AG04449 (cell line): ENCODE results near the gene CCDC24.

Experiments
- CTCF ChIA-PET: fragments of 350-600 bp; formaldehyde crosslinking; extraction: SDS; loops from one replicate; lab custom pipeline; 2021; ENCODE audit warnings: antibody characterized with exemption; lab: Yijun Ruan, JAX
- POLR2A ChIA-PET: fragments of 400-600, 350-600 bp; formaldehyde crosslinking; extraction: SDS; loops from one replicate; lab custom pipeline; 2020; ENCODE audit warnings: antibody characterized with exemption, inconsistent platforms; lab: Yijun Ruan, JAX
- DNase-seq: peaks from one replicate; pipeline ENCODE4 v3.0.0-alpha.2; 2010; ENCODE audit warnings: low read depth, low spot score
- H3K4me3 ChIP-seq: 2 replicates; pipeline ENCODE4 v1.5.1; 2011; ENCODE audit warnings: low read depth, mild to moderate bottlenecking, control low read depth, low read length
- CTCF ChIP-seq: IDR thresholded peaks from one replicate; pipeline ENCODE4 v1.5.1; 2011; ENCODE audit warnings: mild to moderate bottlenecking, moderate library complexity, low read length, control low read depth, inconsistent platforms; ENCODE audit not compliant: insufficient read depth; ENCODE audit errors: missing control alignments

CCDC24 gene

GRCh38 chr1:43960798-43961197 lies 30.6 kb upstream of the CCDC24 start:
- POLR2A ChIA-PET = no interaction called here
- CTCF ChIA-PET = interaction anchor here (1.5 kb wide), 1 partner anchor 10 kb away, joined by 5 read pairs; no protein-coding TSS in a partner anchor

DNA sequence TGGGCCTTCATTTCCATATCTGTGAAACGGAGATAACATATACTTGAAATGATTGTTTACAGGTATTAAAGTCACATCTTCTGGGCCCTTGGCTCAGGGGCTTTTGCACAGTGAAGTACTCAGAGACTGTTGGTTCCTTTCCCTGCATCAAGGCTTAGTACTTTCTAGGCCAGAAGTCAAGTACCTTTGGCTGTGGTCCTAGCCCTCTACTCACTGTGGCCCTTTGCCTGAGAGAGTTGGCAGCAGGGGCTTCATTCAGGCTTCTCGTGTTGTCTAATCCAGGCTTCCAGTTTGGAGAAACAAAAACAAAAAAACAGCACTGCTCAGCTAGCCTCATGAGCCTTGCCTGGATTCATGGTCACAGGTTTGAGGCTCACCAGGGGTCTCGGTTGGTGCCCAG lies 29.7 kb upstream of the CCDC24 start:
- H3K4me3 ChIP-seq = no peak overlapping the region
- no peak for DNase-seq
- CTCF ChIA-PET = interaction anchor here (1.5 kb wide), 2 partner anchors 11 to 198 kb away, joined by 3 to 5 read pairs; no protein-coding TSS in a partner anchor
- POLR2A ChIA-PET = no interaction called here
- TF ChIP-seq CTCF = no peak

More at GRCh38 chr1:43960798-43961197, 30.6 kb upstream of the CCDC24 start:
- TF ChIP-seq CTCF = no peak
- DNase-seq = no peak
- no peak overlapping the region for H3K4me3 ChIP-seq

DNA sequence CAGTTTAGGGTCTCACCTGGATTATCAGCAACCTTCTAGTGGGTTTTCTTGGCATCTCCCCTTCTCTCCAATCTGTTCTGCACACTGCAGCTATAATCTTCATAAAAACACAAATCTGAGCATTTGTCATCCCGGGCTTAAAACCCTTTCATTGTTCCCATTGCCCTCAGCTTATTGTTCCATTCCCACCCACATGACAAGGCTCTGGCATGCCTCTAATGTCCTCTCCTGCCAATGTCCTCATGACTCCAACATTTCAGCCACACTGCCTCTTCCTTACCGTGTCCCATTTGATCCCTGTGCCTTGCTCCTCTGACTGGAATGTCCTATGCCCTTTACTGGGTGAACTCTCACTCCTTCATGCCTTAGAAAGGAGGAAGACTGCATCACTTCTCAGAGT lies 29.1 kb upstream of the CCDC24 start:
- POLR2A ChIA-PET = no interaction called here
- no peak overlapping the region for H3K4me3 ChIP-seq
- no peak for DNase-seq
- CTCF ChIA-PET = interaction anchor here (1.5 kb wide), 1 partner anchor 198 kb away, joined by 3 read pairs; no protein-coding TSS in a partner anchor
- TF ChIP-seq CTCF = no peak

DNA sequence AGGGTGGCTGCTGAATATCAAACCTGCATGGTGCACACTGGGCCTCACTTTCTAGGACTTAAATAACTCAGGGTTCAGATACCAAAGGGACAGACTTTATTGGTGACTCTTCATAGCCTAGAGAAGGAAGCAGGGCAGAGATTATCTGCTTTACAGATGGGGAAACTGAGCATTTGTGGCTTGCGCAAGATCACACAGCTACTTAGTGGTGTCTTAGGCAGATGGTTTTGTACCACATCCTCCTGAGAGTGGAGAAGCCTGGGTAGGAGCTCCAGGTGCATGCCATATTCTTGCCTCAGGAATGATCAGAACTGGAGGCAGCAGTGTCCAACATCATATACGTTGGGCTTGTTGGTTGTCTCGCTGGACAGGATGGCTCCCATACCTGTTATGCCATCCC lies 28.4 kb upstream of the CCDC24 start:
- no peak for DNase-seq

DNA sequence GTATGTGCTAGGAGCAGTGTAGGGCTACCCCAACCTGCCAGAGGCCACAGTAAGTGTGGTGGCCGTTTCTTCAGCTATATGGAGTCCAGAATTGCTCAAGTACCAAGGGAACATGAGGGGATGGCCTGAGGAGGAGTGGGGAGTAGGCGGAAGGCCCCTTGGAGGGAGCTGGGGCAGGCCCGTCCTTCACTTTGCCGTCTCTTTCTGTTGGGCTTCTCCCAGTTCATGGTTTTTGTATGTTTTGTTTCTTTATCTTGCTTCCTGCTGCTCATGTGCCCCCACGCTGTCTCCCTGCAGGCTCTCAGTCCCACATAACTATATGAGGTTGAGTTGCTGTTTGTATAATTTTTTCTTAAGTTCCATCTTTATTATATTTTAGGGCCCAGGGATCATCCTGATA lies 27.5 kb upstream of the CCDC24 start:
- CTCF ChIA-PET = interaction anchor here (1.1 to 1.3 kb wide), 3 partner anchors 9 to 198 kb away, joined by 3 to 4 read pairs (median 3); no protein-coding TSS in a partner anchor
- no peak for TF ChIP-seq CTCF
- H3K4me3 ChIP-seq = no peak overlapping the region
- POLR2A ChIA-PET = no interaction called here
- no peak for DNase-seq

More for the DNA sequence above, 28.4 kb upstream of the CCDC24 start:
- no peak for TF ChIP-seq CTCF
- ChIA-PET POLR2A (no interaction called here), CTCF (interaction anchor here (1.1 to 1.5 kb wide), 4 partner anchors 10 to 199 kb away, joined by 3 to 4 read pairs (median 3); no protein-coding TSS in a partner anchor)
- no peak overlapping the region for H3K4me3 ChIP-seq

DNA sequence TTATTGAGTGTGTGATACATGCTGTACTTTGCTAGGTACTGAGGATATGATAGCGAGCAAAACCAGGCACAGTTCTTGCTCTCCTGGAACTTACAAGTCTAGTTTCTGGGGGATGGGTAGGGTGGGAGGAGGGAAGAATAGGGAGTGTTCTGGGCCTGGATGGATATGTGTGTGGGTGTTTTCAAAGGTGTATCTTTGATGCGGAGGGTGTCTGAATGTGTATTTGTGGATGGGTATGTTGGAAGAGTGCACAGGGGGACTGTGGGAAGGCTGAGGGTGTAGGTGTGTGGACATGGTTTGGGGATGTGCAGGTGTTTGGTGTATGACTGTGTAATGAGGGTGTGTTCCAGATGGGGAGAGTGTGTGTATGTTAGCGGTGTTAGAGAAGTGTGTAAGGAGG lies 26.1 kb upstream of the CCDC24 start:
- TF ChIP-seq CTCF = no peak
- no peak for DNase-seq
- POLR2A ChIA-PET = no interaction called here
- CTCF ChIA-PET = interaction anchor here (2.1 kb wide), 1 partner anchor 202 kb away, joined by 6 read pairs; no protein-coding TSS in a partner anchor
- H3K4me3 ChIP-seq = no peak overlapping the region
